AG08395 (cell line): Measurements from ENCODE around the gene ZNF518A.
"Not testable (repeated sequence)": the region's sequence is repeated elsewhere in the genome, so short reads cannot be mapped to it uniquely, and the experiment has no call there.

Experiments
- DNase-seq: peaks from one replicate; pipeline ENCODE4 v3.0.0; 2012; ENCODE audit warnings: mixed read lengths, low spot score

Gene ZNF518A

DNA sequence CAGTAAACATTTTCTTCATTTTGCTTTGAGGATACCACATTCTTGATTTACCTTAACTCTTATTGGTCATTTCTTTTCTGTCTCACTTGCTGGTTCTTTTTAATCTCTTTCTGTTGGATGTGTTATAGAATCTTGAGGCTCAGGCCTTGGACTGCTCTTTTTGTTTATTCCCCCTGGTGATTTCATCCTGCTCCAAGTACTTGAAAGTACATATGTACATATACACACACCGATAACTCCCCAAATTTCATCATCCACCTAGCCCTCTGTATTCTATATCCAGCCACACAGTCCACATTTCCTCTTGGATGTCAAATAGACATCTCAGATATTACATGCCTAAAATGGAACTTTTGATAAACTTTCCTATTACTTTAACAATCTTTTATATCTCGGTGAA, 7.5 kb downstream of the ZNF518A start:
- DNase-seq: no peak

DNA sequence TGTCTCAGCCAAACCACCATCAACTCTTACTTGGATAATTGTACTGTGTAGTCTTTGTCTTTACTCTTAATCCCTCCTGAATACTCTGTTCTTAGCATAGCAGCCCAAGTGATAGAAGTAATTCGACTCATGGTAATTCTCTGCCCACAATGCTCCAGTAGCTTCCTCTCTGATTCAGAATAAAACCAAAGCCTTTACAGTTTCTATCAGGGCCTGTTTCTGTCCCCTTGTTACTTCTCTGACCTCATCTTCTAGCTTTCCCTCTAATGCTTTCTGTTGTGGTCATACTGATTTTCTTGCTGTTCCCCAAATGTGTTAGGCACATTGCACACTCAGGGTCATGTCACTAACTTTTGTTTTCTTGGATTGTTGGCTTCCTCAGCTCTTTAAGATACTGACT, 8.0 kb downstream of the ZNF518A start:
- no peak for DNase-seq

DNA sequence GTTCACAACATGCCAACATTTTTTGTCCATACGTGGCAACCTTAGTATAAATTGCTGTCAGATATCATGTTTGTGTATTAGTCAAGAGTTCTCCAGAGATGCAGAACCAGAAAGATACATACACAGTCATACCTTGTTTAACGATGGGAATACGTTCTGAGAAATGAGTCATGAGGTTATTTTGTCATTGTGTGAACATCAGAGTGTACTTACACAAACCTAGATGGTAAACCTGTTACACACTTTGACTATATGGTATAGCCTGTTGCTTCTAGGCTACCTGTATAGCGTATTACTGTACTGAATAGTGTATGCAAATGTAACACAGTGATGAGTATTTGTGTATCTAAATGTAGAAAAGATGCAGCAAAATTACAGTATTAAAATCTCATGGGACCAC, 22.3 kb downstream of the ZNF518A start:
- DNase-seq: no peak

DNA sequence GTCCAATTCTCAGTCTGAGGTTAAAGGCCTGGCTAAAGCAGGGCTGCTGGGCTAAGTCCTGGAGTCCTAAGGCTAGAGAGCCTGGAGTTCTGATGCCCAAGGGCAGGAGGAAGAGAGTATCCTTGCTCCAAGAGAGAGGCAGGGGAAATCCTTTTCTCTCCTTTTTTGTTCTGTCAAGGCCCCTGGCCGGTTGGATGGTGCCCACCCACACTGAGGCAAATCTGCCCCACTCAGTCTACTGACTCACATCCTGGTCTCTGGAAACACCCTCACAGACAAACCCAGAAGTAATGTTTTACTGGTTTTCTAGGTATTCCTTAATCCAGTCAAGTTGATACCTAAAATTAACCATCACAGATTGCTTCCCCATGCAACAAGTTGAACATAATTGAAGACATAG, 23.0 kb downstream of the ZNF518A start:
- DNase-seq: no peak

DNA sequence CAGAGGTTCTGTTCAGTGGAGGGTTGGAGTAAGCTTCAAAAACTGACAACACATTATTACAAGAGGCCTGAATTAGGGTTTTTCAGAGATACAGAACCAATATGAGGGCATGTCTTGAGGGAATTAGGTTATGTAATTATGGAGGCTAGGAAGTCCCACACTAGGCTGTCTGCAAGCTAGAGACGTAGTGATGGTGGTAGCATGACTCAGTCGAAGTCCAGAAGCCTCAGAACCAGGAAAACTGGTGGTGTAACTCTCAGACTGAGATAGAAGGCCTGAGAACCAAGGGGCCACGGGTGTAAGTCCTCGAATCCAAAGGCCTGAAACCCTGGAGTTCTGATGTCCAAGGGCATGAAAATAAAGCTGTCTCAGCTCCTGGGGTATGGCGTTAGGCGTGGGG, 35.6 kb downstream of the ZNF518A start:
- no peak for DNase-seq

DNA sequence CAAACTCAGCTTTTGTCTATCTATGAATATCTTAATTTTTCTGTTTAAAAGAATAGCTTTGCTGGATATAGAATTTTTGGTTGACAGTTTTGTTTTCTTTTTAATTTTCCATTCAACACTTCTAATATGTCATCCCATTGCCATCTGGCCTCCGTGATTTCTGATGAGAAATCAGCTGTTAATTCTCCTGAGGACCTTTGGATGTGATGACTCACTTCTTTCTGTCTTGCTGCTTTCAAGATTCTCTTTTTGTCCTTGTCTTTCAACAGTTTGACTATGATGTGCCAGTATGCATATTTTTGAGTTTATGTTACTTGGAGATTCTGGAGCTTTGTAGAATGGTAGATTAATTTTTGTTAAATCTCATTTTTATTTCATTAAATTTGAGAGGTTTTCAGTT, 38.4 kb downstream of the ZNF518A start:
- no peak for DNase-seq

DNA sequence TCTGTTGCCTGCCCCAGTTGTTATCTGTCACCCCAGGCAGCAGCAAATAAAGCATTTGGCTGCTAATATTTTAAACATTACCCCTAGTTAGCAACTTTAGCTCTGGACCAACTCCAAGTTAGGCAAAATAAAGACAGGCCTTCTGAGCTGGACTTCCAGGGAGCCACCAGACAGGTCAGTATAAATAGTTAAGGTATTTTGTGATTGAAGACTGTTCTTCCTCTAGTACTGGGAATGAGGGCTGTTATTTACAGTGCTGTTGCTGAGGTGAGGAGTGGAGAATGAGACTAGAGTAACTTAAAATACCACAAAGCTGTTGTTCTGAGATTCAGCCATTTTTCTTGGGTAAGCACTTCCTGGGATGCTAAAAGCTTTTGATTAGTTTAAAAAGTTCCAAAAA, 40.1 kb downstream of the ZNF518A start:
- DNase-seq: no peak

DNA sequence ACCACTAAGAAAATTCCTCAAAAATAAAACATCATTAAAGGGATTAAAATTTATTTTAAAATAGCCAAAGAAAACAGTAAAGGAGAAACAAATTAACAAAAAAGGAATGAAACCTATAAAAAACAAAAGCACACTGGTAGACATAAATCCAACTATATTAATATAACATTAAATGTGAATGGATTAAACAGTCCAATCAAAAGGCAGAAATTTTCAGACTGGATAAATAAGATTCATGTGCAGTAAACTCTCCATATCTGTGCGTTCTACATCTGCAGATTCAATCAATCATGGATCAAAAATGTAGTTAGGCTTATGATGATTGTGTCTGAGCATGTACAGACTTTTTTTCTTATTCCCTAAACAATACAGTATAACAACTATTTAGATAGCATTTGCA, 42.6 kb downstream of the ZNF518A start:
- DNase-seq: no peak

DNA sequence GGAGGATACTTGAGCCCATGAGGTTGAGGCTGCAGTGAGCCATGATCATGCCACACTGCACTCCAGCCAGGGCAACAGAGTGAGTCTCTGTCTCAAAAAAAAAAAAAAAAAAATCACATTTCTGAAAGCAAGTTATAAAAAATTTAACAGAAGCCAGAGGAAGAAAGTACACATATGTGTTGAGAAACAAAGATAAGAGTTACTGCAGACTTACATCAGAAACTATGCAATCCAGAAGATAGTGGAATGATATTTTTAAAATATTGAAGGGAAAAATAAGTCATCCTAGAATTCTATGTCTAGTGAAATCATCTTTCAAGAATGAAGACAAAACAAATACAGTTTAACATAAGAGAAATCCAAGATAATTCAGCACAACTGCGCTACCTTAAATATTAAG, 46.9 kb downstream of the ZNF518A start:
- no peak for DNase-seq

DNA sequence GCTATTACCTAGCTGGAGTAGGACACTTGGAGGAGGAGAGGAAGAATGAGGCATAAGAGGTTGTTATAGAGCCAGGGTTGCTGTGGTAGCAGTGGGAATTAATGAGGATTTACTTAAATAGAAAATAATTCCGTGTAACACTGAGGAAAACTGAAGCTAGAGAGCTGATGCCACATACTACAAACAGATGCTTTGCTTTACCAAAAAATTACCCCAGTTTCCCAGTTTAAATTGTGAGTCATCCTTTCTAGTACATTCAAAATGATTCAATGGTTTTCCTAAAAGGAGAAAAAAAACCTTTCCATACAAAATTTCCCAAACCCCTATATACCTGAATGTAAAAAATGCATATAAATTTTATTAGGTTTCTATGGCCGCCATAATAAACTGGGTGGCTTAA, 58.3 kb downstream of the ZNF518A start:
- DNase-seq: no peak

DNA sequence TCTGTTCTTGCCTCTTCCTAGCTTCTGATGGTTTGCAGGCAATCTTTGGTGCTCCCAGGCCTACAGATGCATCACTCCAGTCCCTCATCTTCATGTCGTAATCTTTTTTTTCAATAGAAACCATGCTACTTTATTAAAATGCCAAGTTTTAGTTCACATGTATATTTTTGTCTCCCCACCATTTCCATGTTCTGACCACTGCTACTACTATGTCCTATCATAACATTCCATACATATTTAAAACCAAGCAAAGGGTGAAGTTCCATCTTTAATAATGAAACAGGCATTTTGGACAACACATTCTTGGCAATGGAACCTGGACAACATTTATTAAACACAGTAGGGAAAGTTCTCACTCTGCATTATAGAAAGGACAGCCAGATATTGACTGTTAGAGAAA, 58.8 kb downstream of the ZNF518A start:
- no peak for DNase-seq

DNA sequence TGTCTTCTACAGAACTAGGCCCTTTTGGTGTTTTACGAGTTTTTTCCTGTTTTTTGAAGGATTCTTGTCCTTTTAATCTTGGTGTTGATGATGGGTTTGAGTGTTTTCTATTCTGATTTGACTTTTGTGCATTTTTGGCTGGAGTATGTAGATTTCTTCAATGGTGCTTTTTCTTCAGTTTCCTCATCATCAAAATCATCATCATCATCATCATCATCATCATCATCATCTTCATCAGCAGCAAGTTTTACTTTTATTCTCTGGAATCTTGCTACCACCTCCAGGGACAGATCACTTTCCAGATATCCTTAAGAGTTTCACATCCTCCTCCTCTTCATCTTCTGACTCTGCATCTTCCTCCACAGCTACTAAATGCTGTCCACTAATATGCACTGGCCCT, 59.4 kb downstream of the ZNF518A start:
- not testable (repeated sequence) for DNase-seq

DNA sequence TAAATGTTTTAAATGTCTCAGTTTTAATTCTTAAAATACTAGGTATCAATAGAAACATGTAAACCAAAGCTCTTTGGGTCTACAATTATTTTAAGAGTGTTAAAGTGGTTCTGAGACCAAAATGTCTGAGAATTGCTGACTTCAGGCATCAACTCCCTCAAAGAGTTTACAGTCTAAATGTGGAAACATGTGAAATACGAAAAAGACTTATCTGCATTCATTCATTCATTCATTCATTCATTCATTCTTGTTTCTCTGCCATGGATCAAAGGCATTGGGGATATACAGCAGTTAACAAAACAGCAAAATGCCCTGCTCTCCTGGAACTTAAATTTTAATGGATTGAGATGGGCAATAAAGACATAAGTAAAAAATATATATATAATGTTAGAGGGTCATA, 71.4 kb downstream of the ZNF518A start:
- no peak for DNase-seq

DNA sequence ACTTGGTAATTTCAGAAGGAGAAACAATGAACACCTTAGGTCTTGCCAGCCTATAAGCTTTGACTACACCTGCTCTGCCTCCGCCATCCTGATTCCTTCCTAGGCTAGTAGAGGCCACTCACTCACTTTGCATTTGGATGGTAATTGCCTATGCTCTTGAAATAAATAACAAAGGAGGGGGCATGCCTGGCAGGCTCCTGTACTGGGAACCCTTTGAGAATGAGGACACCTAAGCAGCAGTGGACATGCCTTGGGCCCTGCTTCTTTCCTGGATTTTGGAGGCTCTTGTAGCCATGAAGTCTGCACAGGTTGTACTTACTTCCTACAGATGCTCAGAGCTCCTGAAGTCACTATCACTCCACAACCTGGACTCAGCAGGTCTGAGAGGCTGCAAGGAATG, 75.5 kb downstream of the ZNF518A start:
- no peak for DNase-seq

DNA sequence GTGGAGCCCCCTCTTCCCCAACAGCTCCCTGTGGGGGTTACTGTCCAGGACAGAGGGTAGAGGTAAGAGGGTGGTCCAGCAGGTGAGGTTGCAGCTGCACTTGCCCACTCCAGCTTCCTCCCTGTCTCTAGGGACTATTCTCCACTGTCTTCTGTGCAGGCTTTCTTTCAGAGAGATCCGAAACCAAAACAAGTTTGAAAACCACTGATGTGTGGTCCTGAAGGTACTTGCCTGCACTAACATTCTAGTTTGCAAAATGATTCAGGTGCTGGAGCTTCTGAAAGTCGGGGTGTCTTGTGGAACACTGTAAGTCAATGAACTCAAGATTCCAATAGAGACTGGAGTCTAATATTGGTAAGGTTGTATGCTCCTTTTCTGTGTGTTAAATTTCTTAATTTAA, 78.2 kb downstream of the ZNF518A start:
- DNase-seq: no peak

DNA sequence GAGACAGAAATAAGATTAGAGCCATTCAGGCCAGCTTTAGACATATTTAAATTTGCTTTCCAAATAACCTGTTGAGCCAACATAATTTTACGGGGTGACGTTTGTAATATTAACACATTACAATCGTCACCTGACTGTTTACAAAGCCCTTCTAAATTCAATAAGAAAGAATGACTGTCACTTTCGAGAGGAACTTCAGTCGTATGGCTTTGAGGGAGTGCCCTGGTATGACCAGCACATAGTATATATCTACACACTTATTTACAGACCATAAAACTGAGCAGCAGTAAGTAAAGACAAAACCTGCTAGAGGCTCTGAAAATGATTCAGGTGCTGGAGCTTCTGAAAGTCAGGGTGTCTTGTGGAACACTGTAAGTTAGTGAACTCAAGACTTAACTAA, 78.8 kb downstream of the ZNF518A start:
- DNase-seq: no peak

DNA sequence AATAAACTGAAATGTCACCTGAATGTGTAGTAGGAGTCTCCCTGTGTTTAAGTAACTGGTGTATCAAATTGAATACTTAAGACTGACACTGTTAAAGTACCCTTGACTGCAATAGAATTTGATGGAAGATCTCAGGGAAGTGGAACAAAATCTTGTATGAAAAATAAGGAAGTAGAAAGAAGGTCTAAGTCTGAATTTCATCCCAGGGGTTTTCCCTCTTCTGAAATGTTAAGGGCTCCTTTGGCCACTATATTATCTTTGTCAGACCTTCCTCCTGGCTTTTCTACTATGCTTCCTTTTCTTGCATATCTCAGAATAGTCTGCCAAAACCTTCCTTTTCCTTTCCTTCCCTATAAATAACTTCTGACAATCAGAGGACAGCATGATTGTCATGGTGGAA, 81.7 kb downstream of the ZNF518A start:
- DNase-seq: no peak

DNA sequence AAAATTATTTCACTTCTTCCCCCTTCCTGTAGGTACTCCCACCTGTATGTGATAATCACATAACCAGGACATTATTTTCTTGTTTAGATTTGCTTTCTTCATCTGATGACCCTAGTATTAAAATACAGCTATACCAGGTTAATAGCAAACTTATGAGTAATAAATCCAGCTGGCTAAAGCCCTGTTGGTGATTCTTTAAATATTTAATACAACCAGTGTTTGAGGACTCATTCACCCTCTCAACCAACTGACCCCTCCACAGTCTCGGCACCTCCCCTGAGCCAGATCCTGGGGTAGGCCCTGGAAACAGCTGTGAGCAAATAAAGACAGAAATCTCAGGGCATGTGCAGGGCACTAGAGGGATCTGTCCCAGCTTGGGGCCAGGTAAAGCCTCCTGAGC, 82.8 kb downstream of the ZNF518A start:
- DNase-seq: no peak
